ENCODE measurements around the gene TMEM212.

The TMEM212 gene

GRCh38 chr3:171907761-171908160 lies 64.6 kb downstream of the TMEM212 start:
- no peak for DNase-seq (ENCODE audit: low read depth in 2 of 2)
- no peak overlapping the region for H3K4me3 ChIP-seq (replicated peaks in 1 of 2; ENCODE audit: low read depth in 2 of 2, low read length in 2 of 2)
- no peak for TF ChIP-seq CTCF (IDR thresholded peaks at IDR 0.05; ENCODE audit: low read depth, low read length)

GRCh38 chr3:171908731-171909130 lies 65.6 kb downstream of the TMEM212 start:
- no peak overlapping the region for H3K4me3 ChIP-seq (replicated peaks in 1 of 2; ENCODE audit: low read depth in 2 of 2, low read length in 2 of 2)
- DNase-seq (ENCODE audit: low read depth in 2 of 2): peak in 1 of 2 donors; percentile 73
- TF ChIP-seq CTCF (IDR thresholded peaks at IDR 0.05; ENCODE audit: low read depth, low read length): no peak
